H9 (cell line): ENCODE measurements around the gene HAGHL. TPM values are rescaled to one million over a fixed set of nuclear protein-coding genes. Genes with fewer than 3 reads are reported as not detected.
"Not testable (repeated sequence)": the region's sequence is repeated elsewhere in the genome, so short reads cannot be mapped to it uniquely, and the experiment has no call there.

ENCODE experiments used
- DNase-seq: peaks from one replicate; pipeline ENCODE4 v3.0.0-alpha.2; 2017
- H2AFZ ChIP-seq: one replicate; pipeline ENCODE4 v1.6.1; 2013; ENCODE audit warnings: mild to moderate bottlenecking, low read length, control low read depth, moderate library complexity
- H2AK5ac ChIP-seq: 2 replicates; pipeline ENCODE4 v1.6.1; 2013; ENCODE audit warnings: low read length, control low read depth, mixed read lengths; ENCODE audit not compliant: insufficient read length
- H2BK120ac ChIP-seq: one replicate; pipeline ENCODE4 v1.6.1; 2013; ENCODE audit warnings: low read depth, mild to moderate bottlenecking, low read length, control low read depth, inconsistent platforms; ENCODE audit not compliant: poor library complexity, severe bottlenecking
- H2BK12ac ChIP-seq: 2 replicates; pipeline ENCODE4 v1.6.1; 2013; ENCODE audit warnings: low read length, control low read depth, mixed read lengths, low read depth; ENCODE audit not compliant: insufficient read length
- H2BK15ac ChIP-seq: 2 replicates; pipeline ENCODE4 v1.6.1; 2013; ENCODE audit warnings: low read depth, low read length, control low read depth
- H2BK20ac ChIP-seq: one replicate; pipeline ENCODE4 v1.6.1; 2013; ENCODE audit warnings: low read depth, mild to moderate bottlenecking, low read length, control low read depth, inconsistent platforms; ENCODE audit not compliant: poor library complexity, severe bottlenecking
- H2BK5ac ChIP-seq: 2 replicates; pipeline ENCODE4 v1.6.1; 2013; ENCODE audit warnings: low read length, control low read depth, mixed read lengths; ENCODE audit not compliant: insufficient read length
- H3K14ac ChIP-seq: 2 replicates; pipeline ENCODE4 v1.6.1; 2013; ENCODE audit warnings: low read length, control low read depth; ENCODE audit not compliant: insufficient read depth
- H3K18ac ChIP-seq: 2 replicates; pipeline ENCODE4 v1.6.1; 2013; ENCODE audit warnings: low read depth, mild to moderate bottlenecking, mixed read lengths, low read length, control low read depth; ENCODE audit not compliant: insufficient read length
- H3K23ac ChIP-seq: 2 replicates; pipeline ENCODE4 v1.6.1; 2013; ENCODE audit warnings: low read length, control low read depth, mixed read lengths, low read depth; ENCODE audit not compliant: insufficient read length
- H3K23me2 ChIP-seq: 2 replicates; pipeline ENCODE4 v1.6.1; 2013; ENCODE audit warnings: low read depth, mild to moderate bottlenecking, mixed read lengths, low read length, control low read depth; ENCODE audit not compliant: insufficient read length, poor library complexity, severe bottlenecking
- H3K27ac ChIP-seq: 2 replicates; pipeline ENCODE4 v1.5.1; 2013; ENCODE audit warnings: low read length, control low read depth, mixed read lengths, low read depth; ENCODE audit not compliant: insufficient read length
- H3K27me3 ChIP-seq: 2 replicates; pipeline ENCODE4 v1.6.1; 2013; ENCODE audit warnings: low read length, control low read depth, inconsistent platforms; ENCODE audit not compliant: insufficient read depth
- H3K4ac ChIP-seq: 2 replicates; pipeline ENCODE4 v1.6.1; 2013; ENCODE audit warnings: low read depth, mild to moderate bottlenecking, control low read depth, inconsistent platforms, low read length, moderate library complexity
- H3K4me1 ChIP-seq: 2 replicates; pipeline ENCODE4 v1.6.1; 2013; ENCODE audit warnings: low read length, control low read depth, inconsistent platforms; ENCODE audit not compliant: insufficient read depth
- H3K4me2 ChIP-seq: 2 replicates; pipeline ENCODE4 v1.6.1; 2013; ENCODE audit warnings: low read length, control low read depth, mixed read lengths; ENCODE audit not compliant: insufficient read length, insufficient read depth
- H3K56ac ChIP-seq: 2 replicates; pipeline ENCODE4 v1.6.1; 2013; ENCODE audit warnings: low read depth, mild to moderate bottlenecking, mixed read lengths, low read length, control low read depth; ENCODE audit not compliant: insufficient read length
- H3K79me1 ChIP-seq: 2 replicates; pipeline ENCODE4 v1.6.1; 2013; ENCODE audit warnings: low read depth, mild to moderate bottlenecking, moderate library complexity, low read length, control low read depth, inconsistent platforms; ENCODE audit not compliant: insufficient read depth, poor library complexity, severe bottlenecking
- H3K79me2 ChIP-seq: 2 replicates; pipeline ENCODE4 v1.6.1; 2013; ENCODE audit warnings: low read length, control low read depth, inconsistent platforms; ENCODE audit not compliant: insufficient read depth
- H3K9ac ChIP-seq: 2 replicates; pipeline ENCODE4 v1.6.1; 2013; ENCODE audit warnings: low read length, control low read depth, mixed read lengths; ENCODE audit not compliant: insufficient read length; ENCODE audit errors: extremely low read depth
- H3K9me3 ChIP-seq: one replicate; pipeline ENCODE4 v1.6.1; 2013; ENCODE audit warnings: low read depth, low read length, inconsistent platforms; ENCODE audit not compliant: control insufficient read depth
- H3T11ph ChIP-seq: one replicate; pipeline ENCODE4 v1.6.1; 2013; ENCODE audit warnings: mild to moderate bottlenecking, low read length, control low read depth, inconsistent platforms
- H4K20me1 ChIP-seq: one replicate; pipeline ENCODE4 v1.6.1; 2013; ENCODE audit not compliant: control insufficient read depth, insufficient read length, insufficient read depth
- H4K5ac ChIP-seq: 2 replicates; pipeline ENCODE4 v1.6.1; 2013; ENCODE audit warnings: low read depth, mild to moderate bottlenecking, mixed read lengths, low read length, control low read depth; ENCODE audit not compliant: insufficient read length
- H4K8ac ChIP-seq: replicated peaks from 2 replicates; pipeline ENCODE4 v1.6.1; 2013; ENCODE audit warnings: low read length, control low read depth, mixed read lengths, low read depth; ENCODE audit not compliant: insufficient read length
- H4K91ac ChIP-seq: 2 replicates; pipeline ENCODE4 v1.6.1; 2013; ENCODE audit warnings: low read depth, mild to moderate bottlenecking, moderate library complexity, mixed read lengths, low read length, control low read depth; ENCODE audit not compliant: insufficient read length
- H3K27ac Mint-ChIP-seq, 3 experiments: 2 replicates in 2 of 3; 3 replicates in 1 of 3; pipeline ENCODE4 v1.8.0; 2020 to 2021; ENCODE audit warnings: mixed read lengths in 3 of 3, mild to moderate bottlenecking in 1 of 3, moderate library complexity in 1 of 3
- H3K27me3 Mint-ChIP-seq: 2 replicates; pipeline ENCODE4 v1.8.0; 2021; ENCODE audit warnings: low read depth, mild to moderate bottlenecking, moderate library complexity, mixed read lengths
- H3K36me3 Mint-ChIP-seq, 3 experiments: 2 replicates in 2 of 3; 3 replicates in 1 of 3; pipeline ENCODE4 v1.8.0; 2020 to 2021; ENCODE audit warnings: low read depth in 3 of 3, mixed read lengths in 3 of 3; ENCODE audit not compliant: insufficient read depth in 1 of 3
- H3K4me1 Mint-ChIP-seq, 2 experiments: 2 replicates each; pipeline ENCODE4 v1.8.0; 2020; ENCODE audit warnings: mixed read lengths in 2 of 2
- H3K4me3 Mint-ChIP-seq, 2 experiments: 2 replicates in 1 of 2; 3 replicates in 1 of 2; pipeline ENCODE4 v1.8.0; 2020 to 2021; ENCODE audit warnings: mild to moderate bottlenecking in 2 of 2, mixed read lengths in 2 of 2, moderate library complexity in 1 of 2
- H3K9me3 Mint-ChIP-seq, 2 experiments: 2 replicates in 1 of 2; 3 replicates in 1 of 2; pipeline ENCODE4 v1.8.0; 2020; ENCODE audit warnings: mild to moderate bottlenecking in 2 of 2, mixed read lengths in 2 of 2, moderate library complexity in 1 of 2
- WGBS: extraction: QIAGEN DNeasy Blood & Tissue Kit; methylation state at CpG from one replicate; pipeline ENCODE4 v1.1.7; 2013; ENCODE audit warnings: missing lambda C conversion rate, low lambda C conversion rate, mixed read lengths; ENCODE audit not compliant: insufficient read length; ENCODE audit errors: extremely low coverage; 5-methylcytosine and 5-hydroxymethylcytosine counted together
- total RNA-seq: library from RNA; stranded (reverse); gene quantifications from 2 replicates; pipeline ENCODE4 v1.2.1, GENCODE V29; 2021
- TF ChIP-seq, protein P1 (sequence below): fragments of 200-600 bp; sonication (generic); conservative IDR thresholded peaks from 3 replicates; pipeline ENCODE4 v1.8.0; 2021; ENCODE audit warnings: antibody characterized with exemption, mild to moderate bottlenecking

Gene HAGHL
- total RNA-seq, 1 experiment from 2014 or later = 25.2 TPM

DNA sequence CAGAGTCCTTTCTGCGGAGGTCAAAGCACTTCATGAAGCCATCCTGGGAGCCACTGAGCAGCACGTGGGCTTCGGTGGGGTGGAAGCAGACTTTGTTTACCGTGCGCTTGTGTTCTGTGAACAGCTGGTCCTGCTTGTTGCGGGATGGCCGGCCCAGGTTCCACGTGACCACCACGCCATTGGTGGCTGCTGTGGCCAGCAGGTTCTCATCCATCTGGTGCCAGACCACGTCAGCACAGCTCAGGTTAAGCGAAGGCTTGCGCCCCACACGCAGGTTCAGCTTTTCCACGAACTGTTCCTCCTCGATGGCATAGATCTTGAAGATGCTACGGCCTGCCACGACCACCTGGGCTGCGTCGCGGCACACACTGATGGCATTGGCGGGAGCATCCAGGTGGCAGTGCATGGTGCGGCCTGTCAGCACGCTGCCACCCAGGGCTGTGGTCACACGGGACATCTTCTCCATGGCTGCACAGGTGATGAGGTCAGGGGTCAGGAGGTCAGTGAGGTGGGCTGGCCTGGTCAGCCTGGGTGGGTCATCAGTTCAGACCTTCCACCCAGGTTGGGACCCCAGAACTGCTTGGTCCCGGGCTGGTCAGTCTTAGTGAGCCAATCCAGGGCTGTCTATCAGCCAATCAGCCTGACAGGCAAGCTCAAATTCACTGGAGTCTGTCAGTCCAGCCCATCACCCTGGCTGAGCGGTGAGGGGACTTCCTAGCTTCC, 37.6 kb upstream of the HAGHL start:
- Histone ChIP-seq H4K8ac (no peak overlapping the region), H3T11ph (no peak overlapping the region), H4K5ac (no peak overlapping the region), H2BK120ac (no peak overlapping the region), H2BK12ac (no peak overlapping the region), H3K23me2 (peaks cover 17% of the 10 kb centered on the region), H2AFZ (no peak overlapping the region), H3K79me1 (no peaks in the 10 kb centered on the region), H3K4me1 (no peaks in the 10 kb centered on the region), H3K23ac (no peak overlapping the region), H2BK5ac (no peak overlapping the region), H3K4ac (no peak overlapping the region), H3K9me3 (no peaks in the 10 kb centered on the region), H2AK5ac (no peak overlapping the region), H4K20me1 (no peaks in the 10 kb centered on the region), H3K18ac (no peak overlapping the region), H3K27ac (no peak overlapping the region), H3K9ac (peak overlapping the region; percentile 57), H3K56ac (no peak overlapping the region), H3K14ac (no peak overlapping the region), H4K91ac (no peak overlapping the region), H3K27me3 (peaks cover 11% of the 10 kb centered on the region; the same call in 1 of the 2 replicates), H2BK15ac (no peak overlapping the region), H3K79me2 (no peaks in the 10 kb centered on the region), H2BK20ac (no peak overlapping the region), H3K4me2 (peak overlapping the region; percentile 69)
- peak overlapping the region in 1 of 3 experiments; percentile 62; a peak in 1 of 7 replicates for H3K27ac Mint-ChIP-seq
- no CpG with 5 or more reads among the region's 26 CpGs for WGBS
- peaks cover 0 to 7% of the 10 kb centered on the region in 2 experiments; a peak in 3 of 4 replicates for H3K4me1 Mint-ChIP-seq
- H3K9me3 Mint-ChIP-seq = no peaks in the 10 kb centered on the region; a peak in 1 of 5 replicates
- TF ChIP-seq, protein P1, sequence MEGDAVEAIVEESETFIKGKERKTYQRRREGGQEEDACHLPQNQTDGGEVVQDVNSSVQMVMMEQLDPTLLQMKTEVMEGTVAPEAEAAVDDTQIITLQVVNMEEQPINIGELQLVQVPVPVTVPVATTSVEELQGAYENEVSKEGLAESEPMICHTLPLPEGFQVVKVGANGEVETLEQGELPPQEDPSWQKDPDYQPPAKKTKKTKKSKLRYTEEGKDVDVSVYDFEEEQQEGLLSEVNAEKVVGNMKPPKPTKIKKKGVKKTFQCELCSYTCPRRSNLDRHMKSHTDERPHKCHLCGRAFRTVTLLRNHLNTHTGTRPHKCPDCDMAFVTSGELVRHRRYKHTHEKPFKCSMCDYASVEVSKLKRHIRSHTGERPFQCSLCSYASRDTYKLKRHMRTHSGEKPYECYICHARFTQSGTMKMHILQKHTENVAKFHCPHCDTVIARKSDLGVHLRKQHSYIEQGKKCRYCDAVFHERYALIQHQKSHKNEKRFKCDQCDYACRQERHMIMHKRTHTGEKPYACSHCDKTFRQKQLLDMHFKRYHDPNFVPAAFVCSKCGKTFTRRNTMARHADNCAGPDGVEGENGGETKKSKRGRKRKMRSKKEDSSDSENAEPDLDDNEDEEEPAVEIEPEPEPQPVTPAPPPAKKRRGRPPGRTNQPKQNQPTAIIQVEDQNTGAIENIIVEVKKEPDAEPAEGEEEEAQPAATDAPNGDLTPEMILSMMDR = no peak
- peak overlapping the region; percentile 85 to 90 for H3K4me3 Mint-ChIP-seq
- peaks cover 35% of the 10 kb centered on the region for H3K27me3 Mint-ChIP-seq
- peaks cover 2 to 23% (median 20%) of the 10 kb centered on the region in 3 experiments; a peak in 5 of 7 replicates for H3K36me3 Mint-ChIP-seq
- DNase-seq = no peak

DNA sequence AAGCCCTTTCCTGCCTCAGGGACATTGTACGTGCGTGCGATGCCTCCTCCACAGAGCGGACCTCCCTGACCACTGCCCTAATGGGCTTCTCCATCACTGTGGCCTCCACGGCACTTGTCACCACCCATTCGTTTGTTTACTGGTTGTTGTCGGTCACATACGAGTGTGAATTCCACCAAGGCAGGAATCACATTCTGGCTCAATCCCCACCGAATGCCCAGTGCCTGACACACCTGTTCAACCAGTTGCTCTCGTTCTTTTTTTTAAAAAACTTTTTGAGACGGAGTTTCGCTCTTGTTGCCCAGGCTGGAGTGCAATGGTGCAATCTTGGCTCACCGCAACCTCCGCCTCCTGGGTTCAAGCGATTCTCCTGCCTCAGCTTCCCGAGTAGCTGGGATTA, 35.7 kb upstream of the HAGHL start:
- Mint-ChIP-seq H3K27me3 (peaks cover 52% of the 10 kb centered on the region), H3K4me3 (peak overlapping the region; percentile 85 to 90), H3K4me1 (peaks cover 0 to 14% of the 10 kb centered on the region in 2 experiments; a peak in 3 of 4 replicates), H3K36me3 (peaks cover 2 to 13% (median 11%) of the 10 kb centered on the region in 3 experiments; a peak in 5 of 7 replicates)
- not testable (repeated sequence) for H4K5ac ChIP-seq, H3K9ac ChIP-seq, H2BK12ac ChIP-seq, H2AFZ ChIP-seq, H2BK15ac ChIP-seq, H3K4ac ChIP-seq, H3K79me2 ChIP-seq, H3K23ac ChIP-seq, H3K18ac ChIP-seq, H4K8ac ChIP-seq, H2BK20ac ChIP-seq, H2BK5ac ChIP-seq, H2AK5ac ChIP-seq, H3K9me3 Mint-ChIP-seq, H3K56ac ChIP-seq, H3K4me2 ChIP-seq, H3K79me1 ChIP-seq, H3K27ac ChIP-seq, H2BK120ac ChIP-seq, H3K9me3 ChIP-seq, H3K27ac Mint-ChIP-seq, H3K14ac ChIP-seq, H4K91ac ChIP-seq, H3K4me1 ChIP-seq, H3T11ph ChIP-seq, H4K20me1 ChIP-seq, DNase-seq
- Histone ChIP-seq H3K23me2 (peaks cover 27% of the 10 kb centered on the region), H3K27me3 (peaks cover 11% of the 10 kb centered on the region; the same call in 1 of the 2 replicates)
- WGBS = no CpG with 5 or more reads among the region's 16 CpGs
